SU-DHL-6 (cell line): ENCODE measurements around the gene SLC10A3.

ENCODE experiments used
- H2AFZ ChIP-seq: fragments of 200-600 bp; sonication (generic); 2 replicates; pipeline ENCODE4 v1.6.1; 2014; ENCODE audit warnings: low read depth, mild to moderate bottlenecking, moderate library complexity, mixed read lengths, antibody characterized with exemption, low read length; ENCODE audit not compliant: severe bottlenecking
- H3F3A ChIP-seq: fragments of 200-600 bp; shearing (Covaris generic); 2 replicates; pipeline ENCODE4 v1.6.0; 2016; ENCODE audit warnings: antibody characterized with exemption, mild to moderate bottlenecking; ENCODE audit not compliant: insufficient read depth
- H3K27ac ChIP-seq: fragments of 200-600 bp; sonication (generic); 2 replicates; pipeline ENCODE4 v1.5.1; 2016; ENCODE audit warnings: low read depth, mild to moderate bottlenecking, low read length, moderate library complexity, mixed read lengths
- H3K27me3 ChIP-seq: fragments of 200-600 bp; sonication (generic), shearing (Covaris generic); 2 replicates; pipeline ENCODE4 v1.6.0; 2014; ENCODE audit warnings: mild to moderate bottlenecking, low read length
- H3K36me3 ChIP-seq: fragments of 200-600 bp; sonication (generic); 2 replicates; pipeline ENCODE4 v1.6.1; 2014; ENCODE audit warnings: mild to moderate bottlenecking, low read length, mixed read lengths
- H3K4me2 ChIP-seq: fragments of 300-600, 200-600 bp; shearing (Covaris generic), sonication (generic); 2 replicates; pipeline ENCODE4 v1.6.0; 2014; ENCODE audit warnings: low read length, low read depth, mild to moderate bottlenecking; ENCODE audit not compliant: poor library complexity, severe bottlenecking
- H3K4me3 ChIP-seq: fragments of 200-600 bp; sonication (generic); 2 replicates; pipeline ENCODE4 v1.5.1; 2014; ENCODE audit warnings: antibody characterized with exemption, low read length, mild to moderate bottlenecking, mixed read lengths; ENCODE audit not compliant: insufficient read depth, poor library complexity, severe bottlenecking
- H3K79me2 ChIP-seq: fragments of 200-600 bp; sonication (generic); 2 replicates; pipeline ENCODE4 v1.6.1; 2014; ENCODE audit warnings: mild to moderate bottlenecking, low read length, moderate library complexity; ENCODE audit not compliant: insufficient read depth
- H3K9ac ChIP-seq: fragments of 200-600 bp; sonication (generic); 2 replicates; pipeline ENCODE4 v1.7.0; 2014; ENCODE audit warnings: mild to moderate bottlenecking, low read length
- H3K9me2 ChIP-seq: fragments of 200-600 bp; sonication (generic); replicated peaks from 2 replicates; pipeline ENCODE4 v1.6.1; 2014; ENCODE audit warnings: low read length; ENCODE audit not compliant: insufficient read depth
- H3K9me3 ChIP-seq: fragments of 200-600 bp; sonication (generic); 2 replicates; pipeline ENCODE4 v1.6.1; 2014; ENCODE audit warnings: low read length, mixed read lengths; ENCODE audit not compliant: insufficient read depth
- H4K20me1 ChIP-seq: fragments of 200-600 bp; sonication (generic); 2 replicates; pipeline ENCODE4 v1.6.1; 2014; ENCODE audit warnings: low read depth, mild to moderate bottlenecking, antibody characterized with exemption, low read length, moderate library complexity, mixed read lengths
- CTCF ChIP-seq: fragments of 200-600 bp; sonication (generic); IDR thresholded peaks from one replicate; pipeline ENCODE4 v1.5.1; 2017; ENCODE audit warnings: antibody characterized with exemption, mild to moderate bottlenecking, low read length, moderate library complexity; ENCODE audit not compliant: insufficient read depth, poor library complexity, severe bottlenecking
- EZH2phosphoT487 ChIP-seq: fragments of 200-600 bp; sonication (generic), shearing (Covaris generic); conservative IDR thresholded peaks from 2 replicates; pipeline ENCODE4 v1.6.1; 2018; ENCODE audit warnings: mild to moderate bottlenecking, antibody characterized with exemption, low read length, moderate library complexity, mixed read lengths

The SLC10A3 gene

GRCh38 chrX:154446430-154446829 is 44.0 kb downstream of the SLC10A3 start:
- H3K9me2 ChIP-seq: no peaks in the 10 kb centered on the region
- H3K27me3 ChIP-seq: no peaks in the 10 kb centered on the region
- TF ChIP-seq CTCF (no peak), EZH2phosphoT487 (no peak)
- H4K20me1 ChIP-seq: no peaks in the 10 kb centered on the region
- no peak overlapping the region for H3K9ac ChIP-seq
- no peak overlapping the region for H3K4me2 ChIP-seq
- H3K9me3 ChIP-seq: no peaks in the 10 kb centered on the region
- no peaks in the 10 kb centered on the region; the same call in 1 of the 2 replicates for H3K79me2 ChIP-seq
- H2AFZ ChIP-seq: no peak overlapping the region
- no peak overlapping the region for H3K27ac ChIP-seq
- no peak overlapping the region for H3K4me3 ChIP-seq
- H3F3A ChIP-seq: 0 out of 2 replicates have a peak, but pooled peaks cover 5% of the 10 kb centered on the region
- no peaks in the 10 kb centered on the region for H3K36me3 ChIP-seq

DNA sequence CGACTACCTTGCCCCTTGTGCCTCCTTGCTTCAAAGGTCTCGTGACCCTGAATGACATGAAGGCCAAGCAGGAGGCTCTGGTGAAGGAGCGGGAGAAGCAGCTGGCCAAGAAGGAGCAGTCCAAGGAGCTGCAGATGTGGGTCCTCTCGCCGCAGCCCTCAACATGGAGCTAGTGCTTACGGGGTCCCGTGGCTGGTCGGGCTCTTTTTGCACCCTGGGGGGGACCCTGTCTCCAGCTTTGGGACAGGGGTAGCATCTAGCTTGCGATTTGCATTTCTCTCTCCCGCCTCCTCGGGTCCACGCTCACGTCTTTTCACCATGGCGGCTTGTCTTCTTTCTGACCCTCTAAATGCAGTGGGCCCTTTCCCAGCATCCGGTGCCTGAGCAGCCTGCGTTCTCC is 44.7 kb downstream of the SLC10A3 start:
- H3F3A ChIP-seq: 0 out of 2 replicates have a peak, but pooled peaks cover 5% of the 10 kb centered on the region
- H3K79me2 ChIP-seq: no peaks in the 10 kb centered on the region; the same call in 1 of the 2 replicates
- H2AFZ ChIP-seq: no peak overlapping the region
- no peaks in the 10 kb centered on the region for H3K27me3 ChIP-seq
- no peak overlapping the region for H3K4me2 ChIP-seq
- H3K9ac ChIP-seq: no peak overlapping the region
- H3K9me2 ChIP-seq: no peaks in the 10 kb centered on the region
- no peaks in the 10 kb centered on the region for H3K9me3 ChIP-seq
- H4K20me1 ChIP-seq: no peaks in the 10 kb centered on the region
- H3K4me3 ChIP-seq: no peak overlapping the region
- TF ChIP-seq CTCF (no peak), EZH2phosphoT487 (no peak)
- no peak overlapping the region for H3K27ac ChIP-seq
- no peaks in the 10 kb centered on the region for H3K36me3 ChIP-seq

- Histone ChIP-seq H3K9me2 (no peaks in the 10 kb centered on the region), H3K9ac (peak overlapping the region; percentile 86), H4K20me1 (no peaks in the 10 kb centered on the region), H3K27me3 (no peaks in the 10 kb centered on the region), H3K36me3 (no peaks in the 10 kb centered on the region), H3K27ac (no peak overlapping the region), H3F3A (0 out of 2 replicates have a peak, but pooled peaks cover 5% of the 10 kb centered on the region), H3K9me3 (no peaks in the 10 kb centered on the region), H2AFZ (no peak overlapping the region), H3K4me3 (peak overlapping the region; percentile 66), H3K79me2 (no peaks in the 10 kb centered on the region; the same call in 1 of the 2 replicates), H3K4me2 (peak overlapping the region; percentile 72)
- TF ChIP-seq EZH2phosphoT487 (no peak), CTCF (no peak)
Observed at GRCh38 chrX:154444755-154445246, 45.6 kb downstream of the SLC10A3 start.
